Vagina (tissue), 2 donors: ENCODE data around the gene PAK1. TPM values are rescaled to one million over a fixed set of nuclear protein-coding genes. Genes with fewer than 3 reads are reported as not detected.

ENCODE experiments used
- DNase-seq, 2 donors: peaks; one replicate each; pipeline ENCODE4 v3.0.0-alpha.2; 2017; ENCODE audit errors: extremely low spot score in 2 of 2
- H3K27ac ChIP-seq: fragments of 200-600 bp; sonication (generic); one replicate; pipeline ENCODE4 v1.5.1; 2019
- H3K27me3 ChIP-seq: fragments of 200-600 bp; sonication (generic); one replicate; pipeline ENCODE4 v1.5.1; 2019
- H3K36me3 ChIP-seq, 2 donors: fragments of 200-600 bp; sonication (generic); one replicate each; pipeline ENCODE4 v1.5.1; 2017 to 2019
- H3K4me1 ChIP-seq: fragments of 200-600 bp; sonication (generic); one replicate; pipeline ENCODE4 v1.5.1; 2019
- H3K4me3 ChIP-seq, 2 donors: fragments of 200-600 bp; sonication (generic); 1 replicate in 1 of 2; 2 replicates in 1 of 2; pipeline ENCODE4 v1.5.1; 2016 to 2019
- H3K9me3 ChIP-seq: fragments of 200-600 bp; sonication (generic); one replicate; pipeline ENCODE4 v1.5.1; 2019
- CTCF ChIP-seq, 3 experiments: fragments of 450-650 bp in 2 of 3; fragments of 200-600 bp in 1 of 3; sonication (generic) in 1 of 3; IDR thresholded peaks; one replicate each; pipeline ENCODE4 v1.5.1; 2017 to 2019; ENCODE audit warnings: antibody characterized with exemption in 3 of 3, mild to moderate bottlenecking in 2 of 3, moderate library complexity in 2 of 3
- POLR2A ChIP-seq, 2 donors: fragments of 450-650 bp; IDR thresholded peaks; one replicate each; pipeline ENCODE4 v1.6.1; 2017; ENCODE audit warnings: antibody characterized with exemption in 2 of 2, mild to moderate bottlenecking in 2 of 2, moderate library complexity in 2 of 2
- POLR2AphosphoS5 ChIP-seq, 2 donors: sonication (generic); formaldehyde crosslinking; IDR thresholded peaks; one replicate each; pipeline ENCODE4 v1.9.0; 2017; ENCODE audit warnings: antibody characterized with exemption in 2 of 2, mild to moderate bottlenecking in 2 of 2, low read depth in 1 of 2; ENCODE audit not compliant: insufficient read depth in 1 of 2
- intact Hi-C: fragments of 100-400 bp; cut with DNase I; formaldehyde crosslinking; loops from one replicate; pipeline ENCODE4 v1.15.1; 2023
- total RNA-seq: library from RNA; depleted of rRNA; stranded (reverse); fragments of >200 nt; gene quantifications from one replicate; pipeline ENCODE4 v1.2.3, GENCODE V29; 2016

PAK1 gene
- total RNA-seq, 1 donor from 2014 or later = 43.5 TPM

GRCh38 chr11:77316733-77317342 lies 157.1 kb downstream of the PAK1 start:
- Histone ChIP-seq H3K36me3 (no peaks in the 10 kb centered on the region), H3K9me3 (no peaks in the 10 kb centered on the region), H3K4me1 (no peaks in the 10 kb centered on the region), H3K27ac (no peak overlapping the region), H3K27me3 (no peaks in the 10 kb centered on the region), H3K4me3 (no peak overlapping the region)
- peak in 1 of 2 donors; percentile 21 for TF ChIP-seq POLR2AphosphoS5 (IDR thresholded peaks at IDR 0.05; ENCODE audit: insufficient read depth in 1 of 2, low read depth in 1 of 2)
- no peak for TF ChIP-seq POLR2A (IDR thresholded peaks at IDR 0.05)
- no peak for TF ChIP-seq CTCF (IDR thresholded peaks at IDR 0.05)
- intact Hi-C loops = no loop called here
- DNase-seq = no peak

GRCh38 chr11:77312107-77312506 lies 161.8 kb downstream of the PAK1 start:
- intact Hi-C loops = no loop called here
- Histone ChIP-seq H3K4me1 (no peaks in the 10 kb centered on the region), H3K27ac (no peak overlapping the region), H3K36me3 (no peaks in the 10 kb centered on the region), H3K27me3 (no peaks in the 10 kb centered on the region), H3K9me3 (no peaks in the 10 kb centered on the region), H3K4me3 (no peak overlapping the region)
- TF ChIP-seq POLR2A (IDR thresholded peaks at IDR 0.05) = no peak
- TF ChIP-seq POLR2AphosphoS5 (IDR thresholded peaks at IDR 0.05; ENCODE audit: insufficient read depth in 1 of 2, low read depth in 1 of 2) = no peak
- no peak for TF ChIP-seq CTCF (IDR thresholded peaks at IDR 0.05)
- DNase-seq = no peak

- Histone ChIP-seq H3K27ac (no peak overlapping the region), H3K27me3 (no peaks in the 10 kb centered on the region), H3K9me3 (no peaks in the 10 kb centered on the region), H3K4me1 (no peaks in the 10 kb centered on the region), H3K4me3 (no peak overlapping the region), H3K36me3 (no peaks in the 10 kb centered on the region)
- intact Hi-C loops = no loop called here
- TF ChIP-seq POLR2A (IDR thresholded peaks at IDR 0.05) (no peak), POLR2AphosphoS5 (IDR thresholded peaks at IDR 0.05; ENCODE audit: insufficient read depth in 1 of 2, low read depth in 1 of 2) (no peak), CTCF (IDR thresholded peaks at IDR 0.05) (no peak)
- DNase-seq = no peak
Measured at GRCh38 chr11:77311701-77312100, 162.2 kb downstream of the PAK1 start.

GRCh38 chr11:77310721-77311120 lies 163.2 kb downstream of the PAK1 start:
- H3K27ac ChIP-seq = no peak overlapping the region
- no peak overlapping the region for H3K4me3 ChIP-seq
- H3K4me1 ChIP-seq = no peaks in the 10 kb centered on the region
- H3K36me3 ChIP-seq = no peaks in the 10 kb centered on the region
- H3K27me3 ChIP-seq = no peaks in the 10 kb centered on the region
- intact Hi-C loops = no loop called here
- H3K9me3 ChIP-seq = no peaks in the 10 kb centered on the region
- no peak for TF ChIP-seq CTCF (IDR thresholded peaks at IDR 0.05)
- no peak for TF ChIP-seq POLR2AphosphoS5 (IDR thresholded peaks at IDR 0.05; ENCODE audit: insufficient read depth in 1 of 2, low read depth in 1 of 2)
- no peak for TF ChIP-seq POLR2A (IDR thresholded peaks at IDR 0.05)
- DNase-seq = no peak

GRCh38 chr11:77309401-77310085 lies 164.4 kb downstream of the PAK1 start:
- intact Hi-C loops = no loop called here
- no peaks in the 10 kb centered on the region for H3K27me3 ChIP-seq
- no peaks in the 10 kb centered on the region for H3K9me3 ChIP-seq
- H3K4me3 ChIP-seq = no peak overlapping the region
- TF ChIP-seq POLR2A (IDR thresholded peaks at IDR 0.05) (no peak), POLR2AphosphoS5 (IDR thresholded peaks at IDR 0.05; ENCODE audit: insufficient read depth in 1 of 2, low read depth in 1 of 2) (no peak)
- H3K27ac ChIP-seq = no peak overlapping the region
- no peak for DNase-seq
- no peaks in the 10 kb centered on the region for H3K4me1 ChIP-seq
- no peaks in the 10 kb centered on the region for H3K36me3 ChIP-seq
